GM19328 (cell line): ENCODE data around the gene VSIR.

Experiments
- ATAC-seq: cut with Tn5 transposase; IDR thresholded peaks from one replicate; pipeline ENCODE4 v1.9.1; 2021; ENCODE audit warnings: mild to moderate bottlenecking, moderate library complexity; ENCODE audit not compliant: unreplicated experiment

VSIR gene

GRCh38 chr10:71807557-71808510, 34.5 kb upstream of the VSIR start:
- ATAC-seq, result no peak

GRCh38 chr10:71806704-71807556, 33.6 kb upstream of the VSIR start:
- no peak for ATAC-seq

- ATAC-seq, result no peak
Observed at GRCh38 chr10:71805776-71806703, 32.7 kb upstream of the VSIR start.

- ATAC-seq, result no peak
Observed at GRCh38 chr10:71804077-71804476, 30.8 kb upstream of the VSIR start.

GRCh38 chr10:71802715-71803488, 29.6 kb upstream of the VSIR start:
- ATAC-seq, result no peak

- no peak for ATAC-seq
Observed at GRCh38 chr10:71802235-71802634, 28.9 kb upstream of the VSIR start.

GRCh38 chr10:71801361-71801760, 28.0 kb upstream of the VSIR start:
- peak; percentile 72 for ATAC-seq

- no peak for ATAC-seq
Observed at GRCh38 chr10:71799608-71800453, 26.5 kb upstream of the VSIR start.

GRCh38 chr10:71799112-71799511, 25.8 kb upstream of the VSIR start:
- no peak for ATAC-seq

GRCh38 chr10:71798308-71798624, 24.9 kb upstream of the VSIR start:
- no peak for ATAC-seq

GRCh38 chr10:71797533-71798307, 24.4 kb upstream of the VSIR start:
- ATAC-seq, result no peak

GRCh38 chr10:71796749-71797405, 23.6 kb upstream of the VSIR start:
- no peak for ATAC-seq

- no peak for ATAC-seq
Observed at GRCh38 chr10:71795248-71795647, 21.9 kb upstream of the VSIR start.

- no peak for ATAC-seq
Observed at GRCh38 chr10:71790749-71791440, 17.6 kb upstream of the VSIR start.

GRCh38 chr10:71789871-71790270, 16.6 kb upstream of the VSIR start:
- ATAC-seq, result no peak

- ATAC-seq, result no peak
Observed at GRCh38 chr10:71788954-71789353, 15.6 kb upstream of the VSIR start.

- no peak for ATAC-seq
Observed at GRCh38 chr10:71784679-71785272, 11.5 kb upstream of the VSIR start.
